Coronary artery (tissue), 2 donors: Measurements from ENCODE around the gene ATP5PO.
A peak's percentile ranks its signal among the peaks of the same experiment; 100 is the strongest.

ENCODE experiments used
- DNase-seq: peaks from one replicate; pipeline ENCODE4 v3.0.0-alpha.2; 2017; ENCODE audit warnings: low spot score
- H3K27ac ChIP-seq, 2 donors: fragments of 200-600 bp; sonication (generic); one replicate each; pipeline ENCODE4 v1.5.1; 2016 to 2019
- H3K4me3 ChIP-seq: fragments of 200-600 bp; sonication (generic); 2 replicates; pipeline ENCODE4 v1.5.1; 2016; ENCODE audit warnings: mild to moderate bottlenecking, moderate library complexity
- CTCF ChIP-seq: fragments of 200-600 bp; sonication (generic); IDR thresholded peaks from one replicate; pipeline ENCODE4 v1.5.1; 2019; ENCODE audit warnings: antibody characterized with exemption

The ATP5PO gene

DNA sequence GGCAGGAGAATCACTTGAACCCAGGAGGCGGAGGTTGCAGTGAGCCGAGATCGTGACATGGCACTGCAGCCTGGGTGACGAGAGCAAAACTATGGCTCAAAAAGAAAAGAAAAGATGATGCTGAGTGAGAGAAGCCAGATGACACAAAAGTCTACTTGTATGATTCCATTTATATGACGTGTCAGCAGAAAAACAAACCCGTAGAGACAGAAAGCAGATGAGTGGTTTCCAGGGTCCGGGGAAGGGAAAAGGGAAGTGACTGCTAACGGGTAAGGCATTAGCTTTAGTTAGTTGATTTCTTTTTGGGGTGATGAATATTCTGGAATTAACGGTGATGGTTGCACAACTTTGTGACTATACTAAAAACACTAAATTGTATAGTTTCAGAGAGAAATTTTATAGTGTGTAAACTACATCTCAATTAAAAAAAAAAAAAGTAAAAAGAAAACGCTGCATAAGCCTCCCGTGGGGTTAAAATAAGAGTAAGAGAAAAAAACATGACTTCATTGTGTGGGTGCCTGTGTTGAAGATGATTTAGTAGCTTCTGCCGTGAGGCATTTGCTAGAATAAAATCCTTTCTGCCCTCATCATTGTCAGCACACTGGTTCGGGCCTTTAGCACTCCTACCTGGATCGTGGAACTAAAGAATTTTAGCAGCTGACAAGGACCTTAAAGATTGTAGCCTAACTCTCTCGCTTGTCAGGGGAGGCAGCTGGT, 24.7 kb upstream of the ATP5PO start:
- Histone ChIP-seq H3K27ac (no peak overlapping the region), H3K4me3 (no peak overlapping the region)
- TF ChIP-seq CTCF, result no peak
- DNase-seq, result no peak

DNA sequence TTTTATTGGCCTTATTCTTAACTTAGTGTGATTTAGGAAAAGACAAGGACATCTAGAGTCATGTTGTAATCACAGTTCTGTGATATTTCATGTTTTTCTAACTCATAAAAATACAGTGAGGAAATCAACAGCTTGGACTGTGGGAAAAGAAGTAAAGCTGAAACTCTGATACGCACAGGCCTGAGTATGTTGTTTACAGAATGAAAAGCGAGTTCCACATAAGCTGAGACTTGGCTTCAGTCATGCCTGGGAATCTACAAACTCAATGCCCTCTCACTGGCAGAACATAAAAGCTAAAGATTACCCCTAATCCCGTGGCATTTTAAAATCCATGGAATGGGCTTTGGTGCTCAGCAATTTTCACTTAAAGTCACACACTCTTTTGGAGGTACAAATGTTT, 23.6 kb upstream of the ATP5PO start:
- no peak overlapping the region for H3K27ac ChIP-seq
- no peak for TF ChIP-seq CTCF
- H3K4me3 ChIP-seq, result no peak overlapping the region
- no peak for DNase-seq

GRCh38 chr21:33938381-33938780, 22.8 kb upstream of the ATP5PO start:
- TF ChIP-seq CTCF, result no peak
- DNase-seq, result no peak
- Histone ChIP-seq H3K4me3 (no peak overlapping the region), H3K27ac (no peak overlapping the region)

DNA sequence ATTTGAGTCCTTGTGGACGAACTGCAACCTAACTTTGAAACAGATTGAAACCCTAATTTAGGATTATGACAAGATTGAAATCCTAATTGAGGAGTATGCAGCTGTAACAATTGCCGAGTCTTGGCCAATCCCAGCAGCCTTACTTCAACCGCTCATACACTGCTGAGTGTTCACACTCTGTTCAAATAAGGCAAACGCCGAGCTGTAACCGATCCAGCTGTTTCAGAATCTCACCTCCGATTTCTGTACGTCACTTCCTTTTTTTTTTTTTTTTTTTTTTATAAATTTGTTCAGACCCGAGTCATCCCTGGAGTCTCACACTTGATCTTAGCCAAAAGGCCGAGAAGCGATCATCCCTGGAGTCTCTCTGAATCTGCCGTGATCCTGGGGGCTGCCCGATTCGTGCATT, 22.3 kb upstream of the ATP5PO start:
- TF ChIP-seq CTCF, result no peak
- H3K27ac ChIP-seq, result no peak overlapping the region
- no peak overlapping the region for H3K4me3 ChIP-seq
- DNase-seq, result no peak

DNA sequence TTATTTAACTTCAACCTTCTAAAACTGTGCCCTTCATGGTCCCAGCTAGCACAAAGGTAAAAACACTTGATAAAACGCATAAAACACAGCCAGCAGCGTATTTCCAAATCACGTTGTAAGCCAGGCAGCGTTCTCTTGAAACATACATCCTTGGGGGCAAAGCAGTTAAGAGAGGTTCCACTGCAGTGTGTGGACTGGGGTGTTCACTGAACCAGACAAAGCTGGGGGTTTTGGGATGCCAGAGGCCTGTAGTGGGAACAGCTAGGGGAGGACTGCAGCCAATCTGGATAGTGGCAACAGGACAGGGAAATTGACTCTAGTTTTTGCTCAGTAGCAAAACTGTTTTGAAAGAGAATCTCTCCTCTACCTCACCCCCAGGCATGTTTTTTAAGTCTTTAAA, 21.5 kb upstream of the ATP5PO start:
- DNase-seq, result no peak
- no peak overlapping the region for H3K4me3 ChIP-seq
- H3K27ac ChIP-seq, result no peak overlapping the region
- no peak for TF ChIP-seq CTCF

GRCh38 chr21:33936301-33937038, 20.9 kb upstream of the ATP5PO start:
- no peak for DNase-seq
- no peak overlapping the region for H3K27ac ChIP-seq
- TF ChIP-seq CTCF, result no peak
- H3K4me3 ChIP-seq, result no peak overlapping the region

GRCh38 chr21:33932731-33933130, 17.1 kb upstream of the ATP5PO start:
- TF ChIP-seq CTCF, result no peak
- H3K4me3 ChIP-seq, result peak overlapping the region; percentile 71
- no peak for DNase-seq
- peak overlapping the region in 1 of 2 donors; percentile 8 for H3K27ac ChIP-seq
